RWPE2 (cell line): ENCODE data around the gene TCF3.

Source experiments
- ATAC-seq: fragments of 200-7000 bp; cut with Tn5 transposase; 3 replicates; pipeline ENCODE4 v1.9.1; 2021; ENCODE audit warnings: low read depth
- DNase-seq: peaks from one replicate; pipeline ENCODE4 v3.0.0-alpha.2; 2020; ENCODE audit warnings: low spot score
- H3K27ac ChIP-seq: fragments of 450-650 bp; 2 replicates; pipeline ENCODE4 v1.5.1; 2017; ENCODE audit warnings: mild to moderate bottlenecking; ENCODE audit not compliant: poor library complexity, severe bottlenecking
- H3K27me3 ChIP-seq: fragments of 250-450 bp; sonication (Bioruptor Pico); 2 replicates; pipeline ENCODE4 v1.5.1; 2021; ENCODE audit warnings: mild to moderate bottlenecking, moderate library complexity; ENCODE audit not compliant: insufficient read depth, poor library complexity, severe bottlenecking
- H3K36me3 ChIP-seq: fragments of 250-450 bp; sonication (Bioruptor Pico); 2 replicates; pipeline ENCODE4 v1.5.1; 2020; ENCODE audit warnings: low read depth, mild to moderate bottlenecking, moderate library complexity
- H3K4me1 ChIP-seq: fragments of 250-450 bp; sonication (Bioruptor Pico); 2 replicates; pipeline ENCODE4 v1.5.1; 2021; ENCODE audit warnings: mild to moderate bottlenecking, moderate library complexity; ENCODE audit not compliant: insufficient read depth, poor library complexity, severe bottlenecking
- H3K4me3 ChIP-seq: fragments of 250-450 bp; sonication (Bioruptor Pico); 2 replicates; pipeline ENCODE4 v1.5.1; 2021; ENCODE audit warnings: mild to moderate bottlenecking, moderate library complexity; ENCODE audit not compliant: severe bottlenecking
- H3K9me3 ChIP-seq: fragments of 250-450 bp; sonication (Bioruptor Pico); 2 replicates; pipeline ENCODE4 v1.5.1; 2021; ENCODE audit warnings: mild to moderate bottlenecking, moderate library complexity; ENCODE audit not compliant: severe bottlenecking
- CTCF ChIP-seq: fragments of 450-650 bp; IDR thresholded peaks from one replicate; pipeline ENCODE4 v1.5.1; 2017; ENCODE audit warnings: mild to moderate bottlenecking, moderate library complexity; ENCODE audit not compliant: poor library complexity, severe bottlenecking

TCF3 gene

DNA sequence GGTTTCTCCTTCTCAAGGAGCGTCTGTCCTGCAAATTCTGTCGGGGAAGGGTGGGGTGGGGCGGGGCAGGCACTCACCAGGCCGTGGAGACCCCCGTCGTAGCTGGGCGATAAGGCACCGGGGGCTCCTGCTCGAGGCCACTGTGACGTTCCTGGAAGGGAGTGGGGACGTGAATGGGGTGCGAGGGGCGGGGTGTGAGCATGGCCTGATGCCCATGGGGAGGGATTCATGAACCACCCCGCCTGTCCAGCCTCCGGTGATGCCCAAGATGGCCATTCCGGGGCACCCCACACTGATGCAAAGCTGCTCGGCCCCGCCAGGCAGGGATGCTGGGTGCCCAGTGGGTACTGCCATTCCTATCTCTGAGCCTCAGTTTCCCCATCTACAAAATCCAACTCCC, 32.7 kb downstream of the TCF3 start:
- ATAC-seq (no peak), DNase-seq (peak; percentile 45)
- H3K36me3 ChIP-seq, result peaks cover 55% of the 10 kb centered on the region

DNA sequence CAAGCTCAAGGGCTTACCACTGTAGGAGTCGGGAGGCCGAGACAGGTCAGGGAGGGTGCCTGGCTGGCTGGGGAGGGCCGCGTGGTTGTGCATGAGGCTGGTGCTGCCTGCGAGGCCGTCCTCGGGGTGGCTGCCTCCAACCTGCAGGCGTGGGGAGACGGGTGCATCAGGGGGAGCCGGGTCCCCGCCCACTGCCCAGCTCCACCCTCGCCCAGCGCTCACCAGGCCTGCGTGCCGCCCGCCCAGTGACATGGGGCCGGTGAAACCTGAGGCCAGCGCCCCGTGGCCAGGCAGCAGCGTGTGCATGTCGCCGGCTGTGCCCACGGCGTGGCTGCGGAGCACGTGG, 33.3 kb downstream of the TCF3 start:
- no peaks in the 10 kb centered on the region for H3K27me3 ChIP-seq
- DNase-seq, result peak; percentile 36
- no peak for TF ChIP-seq CTCF
- no peak for ATAC-seq
- no peaks in the 10 kb centered on the region for H3K9me3 ChIP-seq
- H3K36me3 ChIP-seq, result peaks cover 55% of the 10 kb centered on the region
- no peak overlapping the region for H3K4me3 ChIP-seq
- no peaks in the 10 kb centered on the region for H3K4me1 ChIP-seq
- H3K27ac ChIP-seq, result no peak overlapping the region

More for the DNA sequence above, 32.7 kb downstream of the TCF3 start:
- Histone ChIP-seq H3K9me3 (no peaks in the 10 kb centered on the region), H3K27me3 (no peaks in the 10 kb centered on the region), H3K4me1 (no peaks in the 10 kb centered on the region), H3K27ac (no peak overlapping the region), H3K4me3 (no peak overlapping the region)
- TF ChIP-seq CTCF, result no peak

DNA sequence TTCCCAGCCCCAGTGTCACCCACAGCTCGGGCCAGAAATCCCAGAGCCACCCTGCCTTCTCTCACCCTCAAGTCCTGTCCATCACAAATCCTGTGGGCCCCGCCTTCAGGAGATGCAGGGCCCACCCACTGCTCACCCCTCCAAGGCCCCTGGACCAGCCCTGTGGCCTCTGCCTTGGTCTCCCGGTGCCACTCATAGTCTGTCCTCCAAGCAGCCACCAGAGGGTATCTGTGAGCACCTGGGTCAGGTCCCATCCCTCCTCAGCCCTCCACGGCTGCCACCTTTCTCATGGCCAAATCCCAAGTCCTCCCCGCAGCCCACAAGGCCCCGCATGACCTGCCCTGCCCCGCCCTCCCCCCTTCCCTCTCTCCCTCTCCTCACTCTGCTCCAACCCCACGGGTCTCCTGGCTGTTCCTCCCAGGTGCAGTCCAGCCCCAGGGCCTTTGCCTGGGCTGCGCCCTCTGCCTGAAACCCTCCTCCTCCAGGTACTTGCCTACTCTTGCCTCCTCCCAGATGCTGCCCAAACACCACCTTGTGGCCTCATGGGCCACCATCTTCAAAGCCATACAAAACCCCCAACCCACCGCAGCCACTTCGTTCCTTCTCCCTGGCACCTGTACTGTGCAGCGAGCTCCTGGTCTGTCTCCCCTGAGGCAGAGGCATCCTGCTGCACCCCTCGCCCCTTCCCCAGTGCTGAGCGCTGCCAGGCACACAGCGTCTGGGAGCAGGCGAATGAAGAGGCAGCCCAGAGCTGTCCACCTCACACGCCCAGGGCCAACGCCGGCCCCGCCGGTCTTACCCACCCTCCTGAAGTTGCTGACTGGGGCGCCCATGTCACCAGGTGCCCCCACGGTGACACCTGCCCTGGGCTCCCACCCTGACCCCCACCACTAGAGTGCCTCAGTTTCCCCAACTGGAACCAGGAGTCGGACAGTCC, 34.0 kb downstream of the TCF3 start:
- TF ChIP-seq CTCF, result peak; percentile 23
- H3K27ac ChIP-seq, result no peak overlapping the region
- H3K9me3 ChIP-seq, result no peaks in the 10 kb centered on the region
- DNase-seq, result peak; percentile 44
- H3K36me3 ChIP-seq, result peaks cover 49% of the 10 kb centered on the region
- H3K27me3 ChIP-seq, result no peaks in the 10 kb centered on the region
- peak; percentile 68 for ATAC-seq
- no peak overlapping the region for H3K4me3 ChIP-seq
- no peaks in the 10 kb centered on the region for H3K4me1 ChIP-seq

GRCh38 chr19:1616875-1617274, 35.5 kb downstream of the TCF3 start:
- Histone ChIP-seq H3K36me3 (peaks cover 45% of the 10 kb centered on the region), H3K4me1 (no peaks in the 10 kb centered on the region), H3K4me3 (no peak overlapping the region), H3K27me3 (no peaks in the 10 kb centered on the region), H3K9me3 (no peaks in the 10 kb centered on the region), H3K27ac (no peak overlapping the region)
- TF ChIP-seq CTCF, result no peak
- ATAC-seq (no peak), DNase-seq (no peak)

DNA sequence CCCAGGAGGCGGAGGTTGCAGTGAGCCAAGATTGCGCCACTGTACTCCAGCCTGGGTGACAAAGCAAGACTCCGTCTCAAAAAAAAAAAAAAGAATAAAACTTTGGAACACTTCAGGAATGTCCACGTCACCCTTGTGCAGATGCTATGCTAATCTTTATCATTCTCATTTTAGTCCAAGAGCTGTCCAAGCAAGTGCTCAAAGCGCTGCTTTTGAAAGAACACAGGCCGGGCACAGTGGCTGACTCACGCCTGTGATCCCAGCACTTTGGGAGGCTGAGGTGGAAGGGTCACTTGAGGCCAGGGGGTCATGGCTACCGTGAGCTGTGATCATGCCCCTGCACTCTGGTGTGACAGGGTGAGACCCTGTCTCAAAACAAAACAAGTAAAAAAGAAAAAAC, 36.0 kb downstream of the TCF3 start:
- Histone ChIP-seq H3K4me3 (no peak overlapping the region), H3K27me3 (no peaks in the 10 kb centered on the region), H3K4me1 (no peaks in the 10 kb centered on the region), H3K36me3 (peaks cover 45% of the 10 kb centered on the region), H3K27ac (no peak overlapping the region), H3K9me3 (no peaks in the 10 kb centered on the region)
- ATAC-seq, result no peak
- no peak for DNase-seq
- TF ChIP-seq CTCF, result no peak
